Measurements from ENCODE around the gene ZNF695.

DNA sequence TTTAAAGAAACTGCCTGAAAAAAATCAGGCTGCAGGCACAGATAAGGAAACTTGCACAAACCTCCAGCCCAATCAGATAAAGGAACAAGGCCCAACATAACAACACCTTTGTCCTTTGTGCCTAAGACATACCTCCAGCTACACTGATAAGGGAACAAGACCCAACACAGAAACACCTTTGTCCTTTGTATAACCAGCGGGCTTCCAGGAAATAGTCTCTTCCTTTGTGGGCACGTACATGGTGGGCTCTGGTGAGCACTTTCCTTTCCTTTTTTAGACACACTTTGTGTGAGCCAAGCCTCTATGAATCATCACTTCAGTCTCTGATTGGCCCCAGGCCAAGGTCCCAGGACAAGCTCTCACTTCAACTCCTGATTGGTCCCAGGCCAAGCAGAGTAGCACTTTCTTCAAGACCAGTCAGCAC is 47.1 kb upstream of the ZNF695 start:
- TF ChIP-seq EZH2 (IDR thresholded peaks at IDR 0.05) (no peak), POLR2AphosphoS5 (IDR thresholded peaks at IDR 0.05; ENCODE audit: borderline replicate concordance, low read depth, low read length) (no peak)
